ENCODE results near the gene TMEM164. TPM values are rescaled to one million over a fixed set of nuclear protein-coding genes. Genes with fewer than 3 reads are reported as not detected.

The TMEM164 gene
- total RNA-seq, 1 donor from 2014 or later = 18.7 TPM

- Mint-ChIP-seq H3K9me3 (ENCODE audit: unreplicated experiment) (no peaks in the 10 kb centered on the region), H3K4me1 (ENCODE audit: unreplicated experiment) (no peaks in the 10 kb centered on the region), H3K4me3 (ENCODE audit: unreplicated experiment) (no peak overlapping the region), H3K27me3 (ENCODE audit: unreplicated experiment) (no peaks in the 10 kb centered on the region), H3K36me3 (ENCODE audit: low read depth, unreplicated experiment) (no peaks in the 10 kb centered on the region), H3K27ac (ENCODE audit: unreplicated experiment) (no peak overlapping the region)
- TF ChIP-seq, protein P1, sequence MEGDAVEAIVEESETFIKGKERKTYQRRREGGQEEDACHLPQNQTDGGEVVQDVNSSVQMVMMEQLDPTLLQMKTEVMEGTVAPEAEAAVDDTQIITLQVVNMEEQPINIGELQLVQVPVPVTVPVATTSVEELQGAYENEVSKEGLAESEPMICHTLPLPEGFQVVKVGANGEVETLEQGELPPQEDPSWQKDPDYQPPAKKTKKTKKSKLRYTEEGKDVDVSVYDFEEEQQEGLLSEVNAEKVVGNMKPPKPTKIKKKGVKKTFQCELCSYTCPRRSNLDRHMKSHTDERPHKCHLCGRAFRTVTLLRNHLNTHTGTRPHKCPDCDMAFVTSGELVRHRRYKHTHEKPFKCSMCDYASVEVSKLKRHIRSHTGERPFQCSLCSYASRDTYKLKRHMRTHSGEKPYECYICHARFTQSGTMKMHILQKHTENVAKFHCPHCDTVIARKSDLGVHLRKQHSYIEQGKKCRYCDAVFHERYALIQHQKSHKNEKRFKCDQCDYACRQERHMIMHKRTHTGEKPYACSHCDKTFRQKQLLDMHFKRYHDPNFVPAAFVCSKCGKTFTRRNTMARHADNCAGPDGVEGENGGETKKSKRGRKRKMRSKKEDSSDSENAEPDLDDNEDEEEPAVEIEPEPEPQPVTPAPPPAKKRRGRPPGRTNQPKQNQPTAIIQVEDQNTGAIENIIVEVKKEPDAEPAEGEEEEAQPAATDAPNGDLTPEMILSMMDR (IDR thresholded peaks at IDR 0.05; ENCODE audit: unreplicated experiment) = no peak
- no peak for DNase-seq (ENCODE audit: low spot score)
Measured at GRCh38 chrX:110133735-110134370, 130.9 kb downstream of the TMEM164 start.

GRCh38 chrX:110135618-110136017 is 132.7 kb downstream of the TMEM164 start:
- H3K36me3 Mint-ChIP-seq (ENCODE audit: low read depth, unreplicated experiment) = no peaks in the 10 kb centered on the region
- no peaks in the 10 kb centered on the region for H3K9me3 Mint-ChIP-seq (ENCODE audit: unreplicated experiment)
- TF ChIP-seq, protein P1 (IDR thresholded peaks at IDR 0.05; ENCODE audit: unreplicated experiment) = no peak
- H3K4me3 Mint-ChIP-seq (ENCODE audit: unreplicated experiment) = no peak overlapping the region
- H3K27ac Mint-ChIP-seq (ENCODE audit: unreplicated experiment) = no peak overlapping the region
- H3K27me3 Mint-ChIP-seq (ENCODE audit: unreplicated experiment) = no peaks in the 10 kb centered on the region
- no peak for DNase-seq (ENCODE audit: low spot score)
- no peaks in the 10 kb centered on the region for H3K4me1 Mint-ChIP-seq (ENCODE audit: unreplicated experiment)

DNA sequence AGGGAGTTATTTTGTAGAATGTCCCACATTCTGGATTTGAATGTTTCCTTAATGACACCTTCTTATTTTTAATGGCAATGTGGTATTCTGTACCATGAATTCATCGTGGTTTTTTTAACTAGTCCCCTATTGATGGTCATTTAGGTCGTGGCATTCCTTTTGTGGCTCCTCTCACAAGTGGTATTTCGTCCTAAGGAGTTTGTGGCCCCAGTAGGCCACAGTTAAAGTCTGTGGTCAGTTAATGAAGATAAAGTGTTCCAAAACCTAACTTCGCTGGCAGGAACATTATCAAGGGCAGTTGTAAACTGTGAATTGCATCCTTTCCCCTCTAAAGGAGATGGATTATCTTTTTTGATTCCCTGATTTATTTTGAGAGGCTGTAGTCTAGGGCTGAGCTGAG is 133.2 kb downstream of the TMEM164 start:
- no peaks in the 10 kb centered on the region for H3K27me3 Mint-ChIP-seq (ENCODE audit: unreplicated experiment)
- H3K4me3 Mint-ChIP-seq (ENCODE audit: unreplicated experiment) = no peak overlapping the region
- no peaks in the 10 kb centered on the region for H3K9me3 Mint-ChIP-seq (ENCODE audit: unreplicated experiment)
- no peaks in the 10 kb centered on the region for H3K36me3 Mint-ChIP-seq (ENCODE audit: low read depth, unreplicated experiment)
- no peak overlapping the region for H3K27ac Mint-ChIP-seq (ENCODE audit: unreplicated experiment)
- no peaks in the 10 kb centered on the region for H3K4me1 Mint-ChIP-seq (ENCODE audit: unreplicated experiment)
- DNase-seq (ENCODE audit: low spot score) = no peak
- TF ChIP-seq, protein P1 (IDR thresholded peaks at IDR 0.05; ENCODE audit: unreplicated experiment) = no peak

GRCh38 chrX:110138557-110138956 is 135.6 kb downstream of the TMEM164 start:
- Mint-ChIP-seq H3K27ac (ENCODE audit: unreplicated experiment) (no peak overlapping the region), H3K4me3 (ENCODE audit: unreplicated experiment) (no peak overlapping the region), H3K4me1 (ENCODE audit: unreplicated experiment) (no peaks in the 10 kb centered on the region), H3K9me3 (ENCODE audit: unreplicated experiment) (no peaks in the 10 kb centered on the region), H3K36me3 (ENCODE audit: low read depth, unreplicated experiment) (no peaks in the 10 kb centered on the region), H3K27me3 (ENCODE audit: unreplicated experiment) (no peaks in the 10 kb centered on the region)
- no peak for DNase-seq (ENCODE audit: low spot score)
- TF ChIP-seq, protein P1 (IDR thresholded peaks at IDR 0.05; ENCODE audit: unreplicated experiment) = no peak

GRCh38 chrX:110139172-110139571 is 136.3 kb downstream of the TMEM164 start:
- H3K27me3 Mint-ChIP-seq (ENCODE audit: unreplicated experiment) = no peaks in the 10 kb centered on the region
- no peak overlapping the region for H3K4me3 Mint-ChIP-seq (ENCODE audit: unreplicated experiment)
- TF ChIP-seq, protein P1 (IDR thresholded peaks at IDR 0.05; ENCODE audit: unreplicated experiment) = no peak
- no peaks in the 10 kb centered on the region for H3K4me1 Mint-ChIP-seq (ENCODE audit: unreplicated experiment)
- no peaks in the 10 kb centered on the region for H3K36me3 Mint-ChIP-seq (ENCODE audit: low read depth, unreplicated experiment)
- no peak for DNase-seq (ENCODE audit: low spot score)
- H3K27ac Mint-ChIP-seq (ENCODE audit: unreplicated experiment) = no peak overlapping the region
- H3K9me3 Mint-ChIP-seq (ENCODE audit: unreplicated experiment) = no peaks in the 10 kb centered on the region
